Measurements from ENCODE around the gene TMC6.
A peak's percentile ranks its signal among the peaks of the same experiment; 100 is the strongest.

The TMC6 gene

GRCh38 chr17:78134899-78135385, 6.4 kb upstream of the TMC6 start:
- no peak for DNase-seq

GRCh38 chr17:78133971-78134898, 5.7 kb upstream of the TMC6 start:
- DNase-seq = no peak

DNA sequence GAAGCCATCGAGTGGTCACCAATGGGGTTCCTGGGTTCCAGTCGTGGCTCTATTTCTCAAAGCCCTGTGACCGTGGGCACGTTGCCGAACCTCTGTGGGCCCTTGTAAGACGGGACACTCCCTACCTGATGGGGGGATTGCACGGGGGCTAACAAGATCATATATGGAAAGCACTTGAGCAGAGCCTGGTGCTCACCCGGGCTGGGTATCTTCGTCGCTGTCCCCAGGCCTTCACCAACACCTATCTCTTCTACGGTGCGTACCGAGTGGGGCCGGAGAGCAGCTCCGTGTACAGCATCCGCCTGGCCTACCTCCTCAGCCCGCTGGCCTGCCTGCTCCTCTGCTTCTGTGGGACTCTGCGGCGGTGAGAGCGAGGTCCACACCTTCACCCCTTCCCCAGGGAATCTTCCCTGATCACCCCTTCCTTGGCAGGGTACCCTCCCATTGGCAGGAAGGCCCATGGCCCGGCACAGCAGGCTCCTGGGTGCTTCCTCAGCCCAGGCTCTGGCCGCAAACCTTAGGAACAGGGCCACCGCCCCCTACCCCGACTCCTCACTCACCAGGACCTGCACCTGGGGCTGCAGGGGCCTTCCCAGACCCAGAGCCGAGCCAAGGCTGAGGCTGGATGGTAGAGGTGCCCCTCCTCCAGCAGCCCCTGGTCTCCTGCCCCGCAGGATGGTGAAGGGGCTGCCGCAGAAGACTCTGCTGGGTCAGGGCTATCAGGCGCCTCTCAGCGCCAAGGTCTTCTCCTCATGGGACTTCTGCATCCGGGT, 4.8 kb upstream of the TMC6 start:
- no peak for DNase-seq

GRCh38 chr17:78132767-78133178, 4.2 kb upstream of the TMC6 start:
- no peak for DNase-seq

DNA sequence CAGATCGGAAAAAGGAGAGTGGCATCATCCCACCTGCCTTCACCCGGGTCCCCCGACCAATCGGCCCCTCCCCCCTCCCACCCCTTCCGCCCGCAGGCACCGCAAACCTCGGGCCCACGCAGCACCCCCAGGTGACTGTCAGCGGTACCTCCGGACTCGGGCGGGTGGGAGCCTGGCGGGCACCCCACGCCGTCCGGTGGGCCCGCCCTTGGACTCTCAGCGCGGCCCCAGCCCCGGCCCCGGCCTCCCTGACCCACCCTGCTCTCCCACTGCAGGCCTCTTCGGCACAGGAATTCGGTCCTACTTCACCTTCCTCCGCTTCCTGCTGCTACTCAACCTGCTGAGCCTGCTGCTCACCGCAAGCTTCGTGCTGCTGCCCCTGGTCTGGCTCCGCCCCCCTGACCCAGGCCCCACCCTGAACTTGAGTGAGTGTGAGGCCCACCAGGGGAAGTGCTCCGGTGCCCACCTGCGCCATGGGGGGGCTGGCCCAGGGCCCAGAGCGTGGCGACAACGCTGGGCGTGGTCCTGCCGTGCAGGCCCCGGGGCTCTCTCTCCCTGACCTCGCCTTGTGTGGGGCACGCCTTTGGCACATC, 3.6 kb upstream of the TMC6 start:
- DNase-seq = no peak

DNA sequence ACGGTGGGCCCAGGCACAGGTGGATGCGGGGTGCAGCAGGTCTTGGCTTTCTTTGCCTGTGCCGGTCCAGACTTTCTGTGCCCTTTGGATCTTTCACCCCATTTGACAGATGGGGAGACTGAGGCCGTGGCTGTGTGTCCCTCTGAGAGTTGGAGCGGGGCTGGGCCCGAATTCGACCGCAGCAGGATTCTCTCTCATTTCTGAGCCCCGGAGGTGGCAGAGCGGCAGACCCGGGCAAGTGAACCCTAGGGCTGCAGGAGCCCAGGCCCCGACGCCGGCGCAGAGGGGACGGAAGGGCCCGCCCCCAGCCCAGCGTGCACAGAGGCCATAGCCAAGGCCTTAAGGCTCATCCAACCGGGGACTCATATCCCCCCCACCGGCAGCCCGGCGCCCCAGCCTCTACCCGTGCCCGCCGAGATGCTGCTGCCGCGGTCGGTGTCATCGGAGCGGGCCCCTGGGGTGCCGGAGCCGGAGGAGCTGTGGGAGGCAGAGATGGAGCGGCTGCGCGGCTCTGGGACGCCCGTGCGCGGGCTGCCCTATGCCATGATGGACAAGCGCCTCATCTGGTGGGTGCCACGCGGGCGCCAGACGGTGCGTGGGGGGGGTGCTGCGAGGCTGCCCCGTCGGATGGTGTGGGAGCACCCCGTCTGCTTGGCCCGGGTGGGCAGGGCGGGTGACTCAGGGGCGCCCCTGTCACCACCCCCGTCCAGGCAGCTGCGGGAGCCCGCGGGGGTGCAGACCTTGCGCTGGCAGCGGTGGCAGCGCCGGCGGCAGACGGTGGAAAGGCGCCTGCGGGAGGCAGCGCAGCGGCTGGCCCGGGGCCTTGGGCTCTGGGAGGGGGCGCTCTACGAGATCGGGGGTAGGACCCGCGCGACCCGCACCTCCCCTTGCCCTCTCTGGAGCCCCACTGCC, 2.9 kb upstream of the TMC6 start:
- DNase-seq = no peak

DNA sequence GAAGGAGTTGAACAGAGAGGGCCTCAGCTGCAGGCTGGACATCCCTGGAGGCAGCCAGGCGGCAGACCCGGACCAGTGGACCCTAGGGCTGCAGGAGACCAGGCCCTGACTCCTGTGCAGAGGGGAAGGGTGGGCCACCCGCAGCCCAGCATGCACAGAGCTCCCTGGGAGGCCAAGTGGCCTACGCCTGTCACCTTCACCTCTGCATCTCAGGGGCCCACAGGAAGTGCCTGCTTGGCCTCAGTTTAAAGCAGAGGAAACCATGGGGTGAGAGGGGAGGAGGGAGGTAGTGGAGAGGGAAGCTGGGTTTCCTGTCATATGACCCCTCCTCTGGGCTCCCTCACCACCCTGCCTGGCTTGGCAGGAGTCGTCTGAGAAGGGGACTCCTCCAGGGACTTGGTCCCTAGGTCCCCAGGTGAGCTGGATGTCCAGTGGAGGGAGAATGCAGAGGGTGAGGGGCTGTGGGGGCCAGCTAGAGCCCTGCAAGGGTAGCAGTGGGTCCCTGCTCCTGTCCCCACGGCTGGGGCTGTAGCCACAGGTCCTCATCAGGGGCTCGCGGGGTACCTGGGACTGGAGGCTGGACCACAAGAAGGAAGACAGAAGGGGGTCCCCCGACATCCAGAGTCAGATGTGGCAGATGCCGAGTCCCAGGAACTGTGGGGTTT, 2.0 kb upstream of the TMC6 start, which contains the start of gene TMC8:
Gene TMC8, plus strand, starts transcription at position 335 of the 665 bp plus-strand sequence. CDS start 818 bp downstream, outside the sequence.
- DNase-seq = no peak

GRCh38 chr17:78130090-78130436, 1.5 kb upstream of the TMC6 start:
- DNase-seq = no peak

DNA sequence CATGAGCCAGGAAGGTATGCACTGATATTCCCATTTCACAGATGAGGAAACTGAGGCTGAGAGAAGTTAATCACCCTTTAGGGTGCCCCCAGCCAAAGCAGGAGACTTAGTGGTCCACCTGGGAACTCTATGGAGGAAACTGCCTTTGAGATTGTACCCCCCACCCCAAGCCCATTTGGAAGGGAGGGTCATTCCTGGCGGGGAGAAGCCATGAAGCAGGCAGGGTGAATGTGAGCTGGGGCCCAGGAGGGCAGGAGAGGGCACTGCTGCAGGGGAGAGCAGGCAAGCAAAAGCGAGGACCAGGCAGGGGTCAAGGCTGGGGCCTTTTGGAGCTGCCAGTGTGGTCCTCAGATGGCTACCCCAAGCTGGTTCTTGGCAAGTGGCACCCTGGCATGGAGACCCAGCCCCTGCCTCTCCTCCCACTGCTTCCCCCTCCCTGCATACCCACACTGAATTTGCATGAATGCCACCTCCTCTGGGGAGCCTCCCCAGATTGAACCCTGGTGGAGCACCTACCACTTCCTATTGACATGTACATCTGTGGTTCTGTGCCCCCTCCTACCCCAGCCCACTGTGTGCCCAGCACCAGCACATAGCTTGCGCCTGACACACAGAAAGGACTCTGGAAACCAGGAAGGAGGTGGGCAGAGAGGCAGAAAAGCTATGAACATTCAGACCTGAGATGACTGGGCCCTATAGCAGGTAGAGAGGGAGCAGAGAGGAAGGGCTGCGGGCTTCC, 965 bp upstream of the TMC6 start:
- no peak for DNase-seq

GRCh38 chr17:78127888-78128550, 536 bp downstream of the TMC6 start:
- no peak for DNase-seq

DNA sequence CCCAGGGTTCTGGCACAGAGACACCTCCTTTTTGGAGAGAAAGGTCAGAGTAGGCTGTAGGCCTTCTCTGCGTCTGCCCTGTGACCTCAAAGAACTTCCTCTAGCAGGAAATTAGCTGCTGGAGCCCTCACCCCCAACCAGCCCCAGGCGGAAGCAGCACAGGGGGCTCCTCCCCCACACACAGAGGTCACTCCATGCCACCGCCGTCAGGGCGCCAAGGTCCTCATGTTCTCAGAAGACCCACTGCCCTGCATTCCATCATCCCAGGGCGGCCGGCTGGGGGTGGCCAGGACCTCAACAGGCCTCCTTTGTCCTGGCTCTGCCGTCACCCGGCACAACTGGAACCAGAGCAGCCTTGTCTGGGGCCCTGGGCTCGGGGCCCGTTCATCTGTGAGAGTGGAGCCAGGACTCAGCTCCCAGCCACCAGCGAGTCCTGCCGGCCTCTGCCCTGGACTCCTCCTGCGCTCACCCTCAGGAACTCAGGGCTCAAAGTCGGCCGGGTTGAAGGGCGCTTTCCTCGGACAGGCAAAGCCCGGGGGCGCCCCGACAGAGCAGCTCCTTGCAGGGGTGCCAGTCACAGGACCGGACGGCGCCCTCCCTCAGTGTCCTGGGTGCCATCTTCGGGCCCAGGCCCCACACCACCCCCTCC, 1.2 kb downstream of the TMC6 start:
- DNase-seq = no peak

DNA sequence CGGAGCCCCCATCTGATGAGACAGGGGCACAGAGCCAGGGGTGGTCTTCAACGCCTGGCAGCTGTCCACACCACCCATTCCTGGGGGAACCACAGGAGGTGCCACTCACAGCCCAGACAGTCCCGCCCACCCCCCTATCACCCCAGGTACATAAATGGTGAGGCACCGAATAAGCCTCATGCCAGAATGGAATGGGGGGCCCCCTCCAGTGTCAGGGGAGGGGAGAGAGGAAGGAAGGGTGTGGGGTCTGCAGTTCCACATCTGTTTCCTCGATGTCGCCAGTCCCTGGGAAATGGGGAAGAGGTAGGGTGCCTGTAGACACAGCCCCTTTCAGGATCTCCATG, 1.7 kb downstream of the TMC6 start:
- no peak for DNase-seq

DNA sequence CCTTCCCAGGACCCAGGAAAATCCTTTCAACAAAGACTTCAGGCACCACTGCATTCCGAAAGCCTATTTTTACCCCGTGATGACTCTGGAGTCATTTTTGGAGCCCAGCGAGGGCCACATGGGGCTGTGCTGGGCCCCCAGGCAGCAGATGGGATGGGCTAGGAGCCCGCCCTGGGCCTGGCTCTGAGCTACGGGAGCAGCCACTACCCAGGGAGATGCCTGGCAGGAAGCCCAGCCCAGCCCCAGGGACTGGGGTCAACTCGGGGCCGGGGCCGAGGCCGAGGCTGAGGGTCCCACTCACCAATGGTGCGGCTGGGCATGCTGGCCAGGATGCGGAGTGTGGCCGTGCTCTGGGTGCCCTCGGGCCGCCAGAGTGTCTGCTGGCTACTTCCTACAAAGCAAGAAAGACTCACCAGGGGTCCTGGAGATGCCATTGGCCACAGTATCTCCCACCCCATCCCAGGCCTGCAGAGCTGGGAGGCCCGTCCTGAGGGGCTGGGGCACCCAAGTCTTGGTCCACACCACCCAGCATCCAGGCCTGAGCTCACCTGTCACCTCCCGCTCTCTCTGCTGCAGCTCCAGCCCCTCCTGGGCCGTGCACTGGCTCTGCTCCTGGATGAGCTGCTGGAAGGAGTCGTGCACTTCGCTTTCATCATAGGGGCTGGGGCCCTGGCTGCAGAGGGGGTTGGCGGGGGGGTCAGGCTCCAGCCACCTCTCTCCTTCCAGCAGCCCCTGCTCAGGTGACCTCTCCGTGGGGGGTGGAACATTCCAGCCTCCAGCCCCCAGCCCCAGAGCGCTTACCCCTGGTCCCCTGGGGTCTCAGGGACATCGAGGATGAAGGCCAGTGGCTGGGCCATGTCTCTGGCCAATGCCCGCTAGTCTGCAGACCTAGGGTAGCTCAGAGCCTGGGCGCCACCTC, 2.3 kb downstream of the TMC6 start:
- peak; percentile 45 for DNase-seq

- no peak for DNase-seq
These were observed 3.2 kb downstream of the TMC6 start for GRCh38 chr17:78125138-78125913.

GRCh38 chr17:78124836-78125137, 3.8 kb downstream of the TMC6 start:
- DNase-seq = no peak

- DNase-seq = no peak
These were observed 4.3 kb downstream of the TMC6 start for GRCh38 chr17:78124081-78124835.

- no peak for DNase-seq
These were observed 5.2 kb downstream of the TMC6 start for GRCh38 chr17:78123258-78123929.

Data from DMS 273 treated with DMSO at 0.1 percent for 48 hours (cell line).